Prostate gland (tissue), 2 donors: ENCODE results near the gene TTC27.

ENCODE experiments used
- POLR2A ChIP-seq: fragments of 450-650 bp; IDR thresholded peaks from one replicate; pipeline ENCODE4 v1.6.1; 2016; ENCODE audit warnings: antibody characterized with exemption, mild to moderate bottlenecking
- POLR2AphosphoS5 ChIP-seq: sonication (generic); formaldehyde crosslinking; IDR thresholded peaks from one replicate; pipeline ENCODE4 v1.6.1; 2017; ENCODE audit warnings: antibody characterized with exemption
- TF ChIP-seq, protein P1 (sequence below), 4 experiments: fragments of 200-600 bp in 2 of 4; fragments of 450-650 bp in 2 of 4; sonication (generic) in 2 of 4; IDR thresholded peaks; 1 replicate in 3 of 4; 2 replicates in 1 of 4; pipeline ENCODE4 v1.5.1; 2016 to 2019; ENCODE audit warnings: antibody characterized with exemption in 4 of 4, mild to moderate bottlenecking in 2 of 4, moderate library complexity in 2 of 4

- TF ChIP-seq, protein P1, sequence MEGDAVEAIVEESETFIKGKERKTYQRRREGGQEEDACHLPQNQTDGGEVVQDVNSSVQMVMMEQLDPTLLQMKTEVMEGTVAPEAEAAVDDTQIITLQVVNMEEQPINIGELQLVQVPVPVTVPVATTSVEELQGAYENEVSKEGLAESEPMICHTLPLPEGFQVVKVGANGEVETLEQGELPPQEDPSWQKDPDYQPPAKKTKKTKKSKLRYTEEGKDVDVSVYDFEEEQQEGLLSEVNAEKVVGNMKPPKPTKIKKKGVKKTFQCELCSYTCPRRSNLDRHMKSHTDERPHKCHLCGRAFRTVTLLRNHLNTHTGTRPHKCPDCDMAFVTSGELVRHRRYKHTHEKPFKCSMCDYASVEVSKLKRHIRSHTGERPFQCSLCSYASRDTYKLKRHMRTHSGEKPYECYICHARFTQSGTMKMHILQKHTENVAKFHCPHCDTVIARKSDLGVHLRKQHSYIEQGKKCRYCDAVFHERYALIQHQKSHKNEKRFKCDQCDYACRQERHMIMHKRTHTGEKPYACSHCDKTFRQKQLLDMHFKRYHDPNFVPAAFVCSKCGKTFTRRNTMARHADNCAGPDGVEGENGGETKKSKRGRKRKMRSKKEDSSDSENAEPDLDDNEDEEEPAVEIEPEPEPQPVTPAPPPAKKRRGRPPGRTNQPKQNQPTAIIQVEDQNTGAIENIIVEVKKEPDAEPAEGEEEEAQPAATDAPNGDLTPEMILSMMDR (IDR thresholded peaks at IDR 0.05), result no peak
- no peak for TF ChIP-seq POLR2AphosphoS5
- no peak for TF ChIP-seq POLR2A
Observed at GRCh38 chr2:32745191-32745590, 117.3 kb downstream of the TTC27 start.
